IMR-90 (cell line): ENCODE measurements around the gene RNF217. TPM values are rescaled to one million over a fixed set of nuclear protein-coding genes. Genes with fewer than 3 reads are reported as not detected.

Experiments
- ATAC-seq: fragments of 200-7000 bp; cut with Tn5 transposase; 2 replicates; pipeline ENCODE4 v1.9.1; 2020; ENCODE audit warnings: low read depth, mild to moderate bottlenecking, moderate library complexity
- BruUV-seq: library from RNA; stranded (reverse); fragments of 400-500 nt; replicated peaks from 2 replicates; lab custom pipeline; 2021; lab: Mats Ljungman, UMichigan
- CTCF ChIA-PET: fragments of 300-600 bp; formaldehyde crosslinking; extraction: SDS; loops from one replicate; lab custom pipeline; 2021; ENCODE audit warnings: antibody characterized with exemption; lab: Yijun Ruan, JAX
- POLR2A ChIA-PET: fragments of 300-600 bp; sonication (Branson Sonifier 250); formaldehyde crosslinking; loops from one replicate; lab custom pipeline; 2022; ENCODE audit warnings: antibody characterized with exemption; ENCODE audit not compliant: unreplicated experiment; lab: Charles Lee
- DNase-seq: peaks from one replicate; pipeline ENCODE4 v3.0.0; 2013
- H2AFZ ChIP-seq: replicated peaks from 2 replicates; pipeline ENCODE3; 2013; ENCODE audit warnings: low read length, mild to moderate bottlenecking; ENCODE audit not compliant: poor library complexity
- H2AK5ac ChIP-seq: 2 replicates; pipeline ENCODE4 v1.6.1; 2013; ENCODE audit warnings: low read depth, low read length, inconsistent platforms
- H2AK9ac ChIP-seq: replicated peaks from 2 replicates; pipeline ENCODE3; 2013; ENCODE audit warnings: mild to moderate bottlenecking, low read depth, low read length, moderate library complexity; ENCODE audit not compliant: poor library complexity
- H2BK120ac ChIP-seq: 2 replicates; pipeline ENCODE4 v1.6.1; 2013; ENCODE audit warnings: low read depth, low read length, inconsistent platforms
- H2BK15ac ChIP-seq: 3 replicates; pipeline ENCODE4 v1.6.1; 2013; ENCODE audit warnings: low read depth, low read length, inconsistent platforms
- H2BK20ac ChIP-seq: 2 replicates; pipeline ENCODE4 v1.6.1; 2013; ENCODE audit warnings: low read depth, mild to moderate bottlenecking, inconsistent platforms, low read length, moderate library complexity
- H2BK5ac ChIP-seq: 2 replicates; pipeline ENCODE4 v1.6.1; 2013; ENCODE audit warnings: mild to moderate bottlenecking, low read depth, low read length, inconsistent platforms; ENCODE audit not compliant: poor library complexity, severe bottlenecking
- H3K14ac ChIP-seq: replicated peaks from 2 replicates; pipeline ENCODE4 v1.6.1; 2013; ENCODE audit warnings: low read depth, low read length, inconsistent platforms
- H3K18ac ChIP-seq: 2 replicates; pipeline ENCODE4 v1.6.1; 2013; ENCODE audit warnings: low read depth, low read length, control low read depth
- H3K23ac ChIP-seq: 2 replicates; pipeline ENCODE4 v1.6.1; 2013; ENCODE audit warnings: low read depth, low read length, inconsistent platforms
- H3K27ac ChIP-seq: 2 replicates; pipeline ENCODE4 v1.5.1; 2013; ENCODE audit warnings: mild to moderate bottlenecking, control low read depth, low read length; ENCODE audit not compliant: insufficient read depth
- H3K27me3 ChIP-seq: 2 replicates; pipeline ENCODE4 v1.6.1; 2013; ENCODE audit warnings: low read length; ENCODE audit not compliant: control insufficient read depth, insufficient read depth
- H3K36me3 ChIP-seq: 2 replicates; pipeline ENCODE4 v1.6.1; 2013; ENCODE audit warnings: low read length, mixed read lengths; ENCODE audit not compliant: control insufficient read depth, insufficient read depth
- H3K4ac ChIP-seq: 2 replicates; pipeline ENCODE4 v1.6.1; 2013; ENCODE audit warnings: low read depth, low read length, inconsistent platforms
- H3K4me1 ChIP-seq: 2 replicates; pipeline ENCODE4 v1.6.1; 2013; ENCODE audit warnings: low read length, mixed read lengths; ENCODE audit not compliant: control insufficient read depth, insufficient read depth
- H3K4me2 ChIP-seq: 2 replicates; pipeline ENCODE4 v1.6.1; 2013; ENCODE audit warnings: low read depth, mild to moderate bottlenecking, control low read depth, low read length, moderate library complexity
- H3K4me3 ChIP-seq: 2 replicates; pipeline ENCODE4 v1.5.1; 2013; ENCODE audit warnings: low read depth, mild to moderate bottlenecking, control low read depth, low read length, moderate library complexity; ENCODE audit not compliant: insufficient read depth
- H3K56ac ChIP-seq: 2 replicates; pipeline ENCODE4 v1.6.1; 2013; ENCODE audit warnings: low read length, inconsistent platforms; ENCODE audit not compliant: insufficient read depth; ENCODE audit errors: extremely low read depth
- H3K79me1 ChIP-seq, 2 experiments: 2 replicates each; pipeline ENCODE4 v1.6.1; 2013; ENCODE audit warnings: low read length in 2 of 2, inconsistent platforms in 1 of 2, low read depth in 1 of 2
- H3K9ac ChIP-seq: 2 replicates; pipeline ENCODE4 v1.6.1; 2013; ENCODE audit warnings: low read depth, low read length, control low read depth
- H3K9me1 ChIP-seq: 2 replicates; pipeline ENCODE4 v1.6.1; 2013; ENCODE audit warnings: low read length, inconsistent platforms; ENCODE audit not compliant: insufficient read depth
- H3K9me3 ChIP-seq: 2 replicates; pipeline ENCODE4 v1.6.1; 2013; ENCODE audit warnings: low read length; ENCODE audit not compliant: control insufficient read depth, insufficient read depth
- H4K20me1 ChIP-seq: 2 replicates; pipeline ENCODE4 v1.6.1; 2013; ENCODE audit warnings: low read length, inconsistent platforms; ENCODE audit not compliant: insufficient read depth
- H4K5ac ChIP-seq: 2 replicates; pipeline ENCODE4 v1.6.1; 2013; ENCODE audit warnings: mild to moderate bottlenecking, low read depth, low read length, control low read depth
- H4K8ac ChIP-seq, 2 experiments: 2 replicates each; pipeline ENCODE4 v1.6.1; 2013; ENCODE audit warnings: low read depth in 2 of 2, low read length in 2 of 2, control low read depth in 1 of 2, inconsistent platforms in 1 of 2
- H4K91ac ChIP-seq: 2 replicates; pipeline ENCODE4 v1.6.1; 2013; ENCODE audit warnings: low read depth, low read length, inconsistent platforms; ENCODE audit not compliant: insufficient read depth
- BHLHE40 ChIP-seq: fragments of 150-350 bp; IDR thresholded peaks from 2 replicates; pipeline ENCODE4 v1.6.1; 2016; ENCODE audit warnings: mild to moderate bottlenecking, low read depth, low read length
- CEBPB ChIP-seq: IDR thresholded peaks from 2 replicates; pipeline ENCODE4 v1.6.1; 2012; ENCODE audit warnings: low read depth, low read length, improper control_type of control experiment
- CHD1 ChIP-seq: IDR thresholded peaks from 2 replicates; pipeline ENCODE4 v1.6.1; 2012; ENCODE audit warnings: low read depth, low read length, improper control_type of control experiment
- MAFK ChIP-seq: IDR thresholded peaks from 2 replicates; pipeline ENCODE4 v1.6.1; 2012; ENCODE audit warnings: low read depth, low read length, improper control_type of control experiment
- MAZ ChIP-seq: IDR thresholded peaks from 2 replicates; pipeline ENCODE4 v1.6.1; 2012; ENCODE audit warnings: low read depth, mild to moderate bottlenecking, low read length, improper control_type of control experiment, moderate library complexity, borderline replicate concordance
- NFE2L2 ChIP-seq: fragments of 150-350 bp; IDR thresholded peaks from 2 replicates; pipeline ENCODE4 v1.6.1; 2016; ENCODE audit warnings: low read depth, mild to moderate bottlenecking, low read length
- POLR2A ChIP-seq: IDR thresholded peaks from 2 replicates; pipeline ENCODE4 v1.6.1; 2012; ENCODE audit warnings: mild to moderate bottlenecking, low read depth, low read length
- RAD21 ChIP-seq: IDR thresholded peaks from 2 replicates; pipeline ENCODE4 v1.6.1; 2012; ENCODE audit warnings: low read length, improper control_type of control experiment
- RCOR1 ChIP-seq: IDR thresholded peaks from 2 replicates; pipeline ENCODE4 v1.6.1; 2012; ENCODE audit warnings: mild to moderate bottlenecking, low read length, improper control_type of control experiment; ENCODE audit not compliant: insufficient replicate concordance
- RFX5 ChIP-seq: IDR thresholded peaks from 2 replicates; pipeline ENCODE4 v1.8.0; 2012; ENCODE audit warnings: low read depth, mild to moderate bottlenecking, low read length, moderate library complexity
- whole genome bisulfite sequencing, 2 experiments: methylation state at CpG; one replicate each; pipeline versions ENCODE4 v1.1.5 to v1.1.7; 2013; ENCODE audit warnings: missing lambda C conversion rate in 2 of 2; ENCODE audit not compliant: insufficient read length in 1 of 2; ENCODE audit errors: extremely low coverage in 2 of 2; 5-methylcytosine and 5-hydroxymethylcytosine counted together
- dilution Hi-C: fragments of 300-500 bp; cut with HindIII; formaldehyde crosslinking; loops from one replicate; pipeline ENCODE4 v1.14.3; 2018; ENCODE audit warnings: low sequenced_read_pairs; ENCODE audit not compliant: unreplicated experiment
- in situ Hi-C: fragments of 300-500 bp; cut with MboI; formaldehyde crosslinking; loops from 3 replicates; pipeline ENCODE4 v1.14.3; 2019; ENCODE audit warnings: low sequenced_read_pairs, inconsistent platforms, mixed read lengths
- intact Hi-C: fragments of 100-400 bp; cut with micrococcal nuclease; formaldehyde crosslinking; loops from 2 replicates; pipeline ENCODE4 v1.10.0; 2022
- polyA plus RNA-seq, 3 experiments: library from polyadenylated mRNA; depleted of rRNA; stranded (reverse); fragments of >200 nt; gene quantifications; 2 replicates each; pipeline ENCODE4 v1.2.3, GENCODE V29; 2012; ENCODE audit warnings: low replicate concordance in 1 of 3
- total RNA-seq: library from RNA; depleted of rRNA; stranded (reverse); fragments of >200 nt; gene quantifications from 2 replicates; pipeline ENCODE4 v1.2.3, GENCODE V29; 2012
- TF ChIP-seq, protein P1 (sequence below): fragments of 150-350 bp; IDR thresholded peaks from 2 replicates; pipeline ENCODE4 v1.6.1; 2017; ENCODE audit warnings: mild to moderate bottlenecking, antibody characterized with exemption, low read length, low read depth
- TF ChIP-seq, protein P2 (sequence below): conservative IDR thresholded peaks from 2 replicates; pipeline ENCODE4 v1.5.1; 2012; ENCODE audit warnings: mild to moderate bottlenecking, low read depth, low read length, improper control_type of control experiment
- TF ChIP-seq, protein P3 (sequence below): fragments of 150-350 bp; IDR thresholded peaks from 2 replicates; pipeline ENCODE4 v1.6.1; 2016; ENCODE audit warnings: low read depth, mild to moderate bottlenecking, low read length, moderate library complexity, borderline replicate concordance

RNF217 gene
- total and polyA plus RNA-seq, 2 of the 4 experiments (the other 2 are of a cell fraction) = 11.7 to 20.4 TPM

GRCh38 chr6:124970763-124971162 lies 8.5 kb downstream of the RNF217 start:
- TF ChIP-seq CEBPB (no peak), CHD1 (no peak), RCOR1 (no peak), RFX5 (no peak), BHLHE40 (no peak), MAFK (no peak), NFE2L2 (no peak), MAZ (no peak), RAD21 (no peak), POLR2A (no peak)
- TF ChIP-seq, protein P1, sequence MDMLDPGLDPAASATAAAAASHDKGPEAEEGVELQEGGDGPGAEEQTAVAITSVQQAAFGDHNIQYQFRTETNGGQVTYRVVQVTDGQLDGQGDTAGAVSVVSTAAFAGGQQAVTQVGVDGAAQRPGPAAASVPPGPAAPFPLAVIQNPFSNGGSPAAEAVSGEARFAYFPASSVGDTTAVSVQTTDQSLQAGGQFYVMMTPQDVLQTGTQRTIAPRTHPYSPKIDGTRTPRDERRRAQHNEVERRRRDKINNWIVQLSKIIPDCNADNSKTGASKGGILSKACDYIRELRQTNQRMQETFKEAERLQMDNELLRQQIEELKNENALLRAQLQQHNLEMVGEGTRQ = no peak
- TF ChIP-seq, protein P2, sequence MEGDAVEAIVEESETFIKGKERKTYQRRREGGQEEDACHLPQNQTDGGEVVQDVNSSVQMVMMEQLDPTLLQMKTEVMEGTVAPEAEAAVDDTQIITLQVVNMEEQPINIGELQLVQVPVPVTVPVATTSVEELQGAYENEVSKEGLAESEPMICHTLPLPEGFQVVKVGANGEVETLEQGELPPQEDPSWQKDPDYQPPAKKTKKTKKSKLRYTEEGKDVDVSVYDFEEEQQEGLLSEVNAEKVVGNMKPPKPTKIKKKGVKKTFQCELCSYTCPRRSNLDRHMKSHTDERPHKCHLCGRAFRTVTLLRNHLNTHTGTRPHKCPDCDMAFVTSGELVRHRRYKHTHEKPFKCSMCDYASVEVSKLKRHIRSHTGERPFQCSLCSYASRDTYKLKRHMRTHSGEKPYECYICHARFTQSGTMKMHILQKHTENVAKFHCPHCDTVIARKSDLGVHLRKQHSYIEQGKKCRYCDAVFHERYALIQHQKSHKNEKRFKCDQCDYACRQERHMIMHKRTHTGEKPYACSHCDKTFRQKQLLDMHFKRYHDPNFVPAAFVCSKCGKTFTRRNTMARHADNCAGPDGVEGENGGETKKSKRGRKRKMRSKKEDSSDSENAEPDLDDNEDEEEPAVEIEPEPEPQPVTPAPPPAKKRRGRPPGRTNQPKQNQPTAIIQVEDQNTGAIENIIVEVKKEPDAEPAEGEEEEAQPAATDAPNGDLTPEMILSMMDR = no peak
- TF ChIP-seq, protein P3, sequence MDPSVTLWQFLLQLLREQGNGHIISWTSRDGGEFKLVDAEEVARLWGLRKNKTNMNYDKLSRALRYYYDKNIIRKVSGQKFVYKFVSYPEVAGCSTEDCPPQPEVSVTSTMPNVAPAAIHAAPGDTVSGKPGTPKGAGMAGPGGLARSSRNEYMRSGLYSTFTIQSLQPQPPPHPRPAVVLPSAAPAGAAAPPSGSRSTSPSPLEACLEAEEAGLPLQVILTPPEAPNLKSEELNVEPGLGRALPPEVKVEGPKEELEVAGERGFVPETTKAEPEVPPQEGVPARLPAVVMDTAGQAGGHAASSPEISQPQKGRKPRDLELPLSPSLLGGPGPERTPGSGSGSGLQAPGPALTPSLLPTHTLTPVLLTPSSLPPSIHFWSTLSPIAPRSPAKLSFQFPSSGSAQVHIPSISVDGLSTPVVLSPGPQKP = no peak
- Histone ChIP-seq H3K27me3 (no peaks in the 10 kb centered on the region), H2BK120ac (no peak overlapping the region), H3K27ac (no peak overlapping the region), H3K4me3 (no peak overlapping the region), H3K18ac (peak overlapping the region; percentile 14; the same call in 1 of the 2 replicates), H3K14ac (no peak overlapping the region), H4K91ac (no peak overlapping the region), H3K36me3 (peaks cover 8% of the 10 kb centered on the region), H3K9ac (no peak overlapping the region), H4K20me1 (peaks cover 28% of the 10 kb centered on the region; the same call in 1 of the 2 replicates), H3K23ac (no peak overlapping the region), H2BK15ac (no peak overlapping the region), H2AFZ (no peak overlapping the region), H4K8ac (no peak overlapping the region), H3K9me3 (no peaks in the 10 kb centered on the region), H4K5ac (no peak overlapping the region), H3K4ac (no peak overlapping the region), H2BK5ac (no peak overlapping the region), H2AK5ac (no peak overlapping the region), H3K4me1 (peaks cover 9% of the 10 kb centered on the region; the same call in 1 of the 2 replicates), H2BK20ac (no peak overlapping the region), H2AK9ac (no peak overlapping the region), H3K9me1 (no peaks in the 10 kb centered on the region; the same call in 1 of the 2 replicates), H3K56ac (no peak overlapping the region), H3K4me2 (no peak overlapping the region), H3K79me1 (peaks cover 45 to 69% of the 10 kb centered on the region in 2 experiments)
- POLR2A ChIA-PET = no interaction called here
- in situ Hi-C loops = loop anchor here (25.0 kb wide), 1 partner anchor 142 kb away; no protein-coding TSS in a partner anchor
- WGBS, 2 experiments = 100% methylated on average over 1 of the region's 2 CpGs; no CpG with 5 or more reads in 1 of the 2 experiments
- intact Hi-C loops = no loop called here
- DNase-seq (no peak), ATAC-seq (no peak)
- dilution Hi-C loops = no loop called here
- CTCF ChIA-PET = no interaction called here
- BruUV-seq = no TSS peak
